Measurements from ENCODE around the gene DPH1.

GRCh38 chr17:2016494-2016893, 13.5 kb upstream of the DPH1 start:
- TF ChIP-seq CTCF (IDR thresholded peaks at IDR 0.05), result no peak
- no peak for TF ChIP-seq EP300 (IDR thresholded peaks at IDR 0.05)
